HG02588 (cell line): ENCODE measurements around the gene VENTX.

Experiments used
- ATAC-seq: cut with Tn5 transposase; IDR thresholded peaks from one replicate; pipeline ENCODE4 v1.9.1; 2021; ENCODE audit warnings: mild to moderate bottlenecking, moderate library complexity; ENCODE audit not compliant: unreplicated experiment

The VENTX gene

GRCh38 chr10:133201948-133202725 lies 35.5 kb upstream of the VENTX start:
- ATAC-seq, result no peak

GRCh38 chr10:133202778-133203651 lies 34.6 kb upstream of the VENTX start:
- ATAC-seq, result no peak

- no peak for ATAC-seq
Observed at GRCh38 chr10:133203652-133204195, 33.9 kb upstream of the VENTX start.

GRCh38 chr10:133204226-133205015 lies 33.2 kb upstream of the VENTX start:
- no peak for ATAC-seq

GRCh38 chr10:133205146-133205545 lies 32.5 kb upstream of the VENTX start:
- ATAC-seq, result no peak

GRCh38 chr10:133206356-133207040 lies 31.2 kb upstream of the VENTX start:
- no peak for ATAC-seq

- ATAC-seq, result no peak
Observed at GRCh38 chr10:133207041-133207600, 30.5 kb upstream of the VENTX start.

GRCh38 chr10:133207627-133208026 lies 30.0 kb upstream of the VENTX start:
- ATAC-seq, result no peak

- ATAC-seq, result no peak
Observed at GRCh38 chr10:133208466-133208865, 29.2 kb upstream of the VENTX start.

- no peak for ATAC-seq
Observed at GRCh38 chr10:133209117-133209516, 28.5 kb upstream of the VENTX start.

GRCh38 chr10:133209641-133210040 lies 28.0 kb upstream of the VENTX start:
- ATAC-seq, result no peak

GRCh38 chr10:133210398-133211140 lies 27.1 kb upstream of the VENTX start:
- ATAC-seq, result no peak

GRCh38 chr10:133211141-133211830 lies 26.4 kb upstream of the VENTX start:
- no peak for ATAC-seq

- no peak for ATAC-seq
Observed at GRCh38 chr10:133211959-133212852, 25.4 kb upstream of the VENTX start.

GRCh38 chr10:133212853-133213494 lies 24.7 kb upstream of the VENTX start:
- no peak for ATAC-seq

GRCh38 chr10:133213641-133214467 lies 23.8 kb upstream of the VENTX start:
- ATAC-seq, result no peak
